ENCODE results near the gene IRF3.

DNA sequence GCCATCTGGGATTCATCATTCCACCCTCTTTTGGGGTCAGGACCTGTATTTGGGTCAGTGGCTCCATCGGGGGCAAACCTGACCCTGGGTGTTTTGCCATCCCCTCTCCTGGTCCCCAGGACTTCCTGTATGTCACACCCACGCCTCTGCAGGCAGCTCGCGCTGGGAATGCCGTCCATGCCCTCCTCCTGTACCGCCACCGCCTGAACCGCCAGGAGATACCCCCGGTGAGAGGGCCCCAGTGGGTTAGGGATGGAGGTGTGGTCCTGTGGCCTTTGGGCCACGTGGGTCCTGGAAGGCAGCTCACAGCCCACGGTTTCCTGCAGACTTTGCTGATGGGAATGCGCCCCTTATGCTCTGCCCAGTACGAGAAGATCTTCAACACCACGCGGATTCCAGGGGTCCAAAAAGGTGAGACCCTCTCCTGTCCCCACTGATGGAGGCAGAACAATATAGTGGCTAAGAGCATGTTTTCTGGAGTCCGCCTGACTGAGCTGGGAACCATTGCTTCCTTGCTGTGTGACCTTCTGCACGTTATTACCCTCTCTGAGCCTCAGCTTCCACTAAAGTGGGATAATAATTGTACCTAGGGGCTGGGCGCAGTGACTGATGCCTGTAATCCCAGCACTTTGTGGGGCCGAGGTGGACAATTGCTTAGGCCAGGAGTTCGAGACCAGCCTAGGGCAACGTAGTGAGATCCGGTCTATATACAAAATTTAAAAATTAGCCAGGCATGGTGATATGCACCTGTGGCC lies 39.4 kb upstream of the IRF3 start:
- no peak for TF ChIP-seq POLR2A (IDR thresholded peaks at IDR 0.05)
- TF ChIP-seq, protein P1, sequence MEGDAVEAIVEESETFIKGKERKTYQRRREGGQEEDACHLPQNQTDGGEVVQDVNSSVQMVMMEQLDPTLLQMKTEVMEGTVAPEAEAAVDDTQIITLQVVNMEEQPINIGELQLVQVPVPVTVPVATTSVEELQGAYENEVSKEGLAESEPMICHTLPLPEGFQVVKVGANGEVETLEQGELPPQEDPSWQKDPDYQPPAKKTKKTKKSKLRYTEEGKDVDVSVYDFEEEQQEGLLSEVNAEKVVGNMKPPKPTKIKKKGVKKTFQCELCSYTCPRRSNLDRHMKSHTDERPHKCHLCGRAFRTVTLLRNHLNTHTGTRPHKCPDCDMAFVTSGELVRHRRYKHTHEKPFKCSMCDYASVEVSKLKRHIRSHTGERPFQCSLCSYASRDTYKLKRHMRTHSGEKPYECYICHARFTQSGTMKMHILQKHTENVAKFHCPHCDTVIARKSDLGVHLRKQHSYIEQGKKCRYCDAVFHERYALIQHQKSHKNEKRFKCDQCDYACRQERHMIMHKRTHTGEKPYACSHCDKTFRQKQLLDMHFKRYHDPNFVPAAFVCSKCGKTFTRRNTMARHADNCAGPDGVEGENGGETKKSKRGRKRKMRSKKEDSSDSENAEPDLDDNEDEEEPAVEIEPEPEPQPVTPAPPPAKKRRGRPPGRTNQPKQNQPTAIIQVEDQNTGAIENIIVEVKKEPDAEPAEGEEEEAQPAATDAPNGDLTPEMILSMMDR (IDR thresholded peaks at IDR 0.05): no peak
